Activated gamma-delta T cell treated with anti-CD3 and anti-CD28 coated beads, Interleukin-2, amount 50 U/mL, for 16 hours (primary cell): Measurements from ENCODE around the gene MTFP1.
"Not testable (repeated sequence)": the region's sequence is repeated elsewhere in the genome, so short reads cannot be mapped to it uniquely, and the experiment has no call there.

Experiments
- DNase-seq: peaks from one replicate; pipeline ENCODE4 v3.0.0-alpha.2; 2020; ENCODE audit warnings: low read depth

The MTFP1 gene

DNA sequence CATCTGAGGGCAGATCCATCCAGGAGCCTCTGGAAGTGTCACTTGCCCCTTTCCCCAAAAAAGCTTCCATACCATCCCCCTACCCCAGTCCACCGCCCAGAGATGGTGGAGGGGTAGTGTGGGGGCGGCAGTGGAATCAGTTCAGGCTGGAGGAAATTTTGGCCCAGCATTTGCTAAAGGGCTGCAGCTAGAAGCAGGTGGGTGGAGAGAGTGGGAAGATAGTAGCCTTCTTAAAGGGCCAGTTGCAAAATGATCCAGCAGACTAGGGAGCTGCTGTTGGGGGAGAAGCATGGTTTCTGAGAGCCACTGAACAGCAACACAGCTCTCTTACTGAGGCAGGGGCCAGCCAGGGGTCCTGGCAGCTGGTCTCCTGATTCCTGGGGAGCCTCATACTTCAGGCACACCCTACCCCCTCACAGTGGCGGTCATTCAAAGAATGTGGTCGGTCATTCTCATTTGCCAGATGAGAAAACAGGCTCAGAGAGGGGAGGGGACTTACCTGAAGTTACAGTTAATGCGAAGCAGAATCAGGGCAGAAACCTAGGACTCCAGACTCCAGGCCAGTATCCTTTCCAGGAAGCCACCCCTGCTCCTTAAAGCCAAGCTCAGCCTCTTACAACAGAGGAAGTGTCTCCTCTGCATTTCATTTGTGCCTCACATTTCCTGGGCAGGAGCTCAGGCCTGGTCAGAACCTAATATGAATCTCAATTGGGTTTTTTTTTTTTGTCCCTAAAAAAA, 23.4 kb upstream of the MTFP1 start:
- no peak for DNase-seq

DNA sequence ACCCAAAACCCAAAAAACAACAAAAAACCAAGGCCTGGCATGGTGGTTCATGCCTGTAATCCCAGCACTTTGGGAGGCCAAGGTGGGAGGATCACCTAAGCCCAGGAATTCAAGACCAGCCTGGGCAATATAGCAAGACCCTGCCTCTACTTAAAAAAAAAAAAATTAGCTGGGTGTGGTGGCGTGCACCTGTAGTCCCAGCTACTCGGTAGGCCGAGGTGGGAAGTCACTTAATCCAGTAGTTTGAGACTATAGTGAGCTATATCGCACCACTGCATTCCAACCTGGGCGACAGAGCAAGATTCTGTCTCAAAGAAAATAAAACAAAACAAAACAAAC, 22.8 kb upstream of the MTFP1 start:
- not testable (repeated sequence) for DNase-seq

DNA sequence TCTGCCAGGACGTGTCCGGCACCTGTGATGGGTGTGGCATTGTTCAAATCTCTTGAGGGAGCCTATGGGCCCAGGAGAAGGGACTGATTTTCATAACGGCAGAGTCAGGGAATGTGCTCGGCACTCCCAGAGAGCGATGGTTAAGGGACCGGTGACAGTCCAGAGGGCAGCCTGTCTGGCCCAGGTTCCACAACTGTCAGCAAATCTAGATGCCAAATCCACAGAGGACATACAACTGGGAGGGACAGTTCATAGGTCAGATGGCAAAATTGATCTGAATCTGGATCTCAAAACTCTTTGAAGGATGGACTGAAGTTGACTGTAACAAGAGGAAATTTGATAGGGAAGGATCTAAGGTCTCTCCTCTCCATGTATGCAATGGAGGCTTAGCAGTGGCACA, 21.3 kb upstream of the MTFP1 start:
- DNase-seq: no peak

DNA sequence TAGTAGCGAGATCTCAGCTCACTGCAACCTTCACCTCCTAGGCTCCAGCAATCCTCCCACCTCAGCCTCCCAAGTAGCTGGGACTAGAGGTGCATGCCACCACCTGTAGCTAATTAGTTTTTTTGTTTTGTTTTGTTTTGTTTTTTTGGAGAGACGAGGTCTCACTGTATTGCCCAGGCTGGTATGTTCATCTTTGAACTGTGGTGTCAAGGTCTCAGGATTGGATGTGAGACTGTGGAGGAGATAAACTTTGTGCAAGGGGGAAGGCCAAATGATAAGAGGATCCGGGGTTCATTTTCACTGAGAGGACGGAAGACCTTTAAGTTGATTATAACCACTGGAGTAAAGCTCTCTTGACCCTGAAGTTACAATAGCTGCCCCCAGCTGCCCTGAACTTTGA, 19.8 kb upstream of the MTFP1 start:
- no peak for DNase-seq

DNA sequence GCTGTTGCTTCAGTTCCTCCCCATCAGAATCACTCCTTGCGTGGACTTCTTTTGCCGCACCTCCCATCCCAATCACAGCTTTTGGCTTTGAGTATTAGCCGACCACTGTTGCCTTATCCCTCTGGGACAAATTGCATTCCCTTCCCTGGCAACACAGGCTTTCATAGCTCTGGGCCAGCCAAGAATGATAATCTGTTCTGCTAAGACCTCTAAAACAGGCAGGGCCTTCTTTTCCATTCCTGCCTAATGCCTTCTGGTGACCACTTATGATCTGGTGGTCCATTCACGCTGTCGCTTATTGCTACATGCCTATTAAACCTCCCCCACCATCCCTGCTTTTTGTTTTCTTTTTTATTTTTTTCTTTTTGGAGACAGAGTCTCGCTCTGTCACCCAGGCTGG, 19.2 kb upstream of the MTFP1 start:
- no peak for DNase-seq

DNA sequence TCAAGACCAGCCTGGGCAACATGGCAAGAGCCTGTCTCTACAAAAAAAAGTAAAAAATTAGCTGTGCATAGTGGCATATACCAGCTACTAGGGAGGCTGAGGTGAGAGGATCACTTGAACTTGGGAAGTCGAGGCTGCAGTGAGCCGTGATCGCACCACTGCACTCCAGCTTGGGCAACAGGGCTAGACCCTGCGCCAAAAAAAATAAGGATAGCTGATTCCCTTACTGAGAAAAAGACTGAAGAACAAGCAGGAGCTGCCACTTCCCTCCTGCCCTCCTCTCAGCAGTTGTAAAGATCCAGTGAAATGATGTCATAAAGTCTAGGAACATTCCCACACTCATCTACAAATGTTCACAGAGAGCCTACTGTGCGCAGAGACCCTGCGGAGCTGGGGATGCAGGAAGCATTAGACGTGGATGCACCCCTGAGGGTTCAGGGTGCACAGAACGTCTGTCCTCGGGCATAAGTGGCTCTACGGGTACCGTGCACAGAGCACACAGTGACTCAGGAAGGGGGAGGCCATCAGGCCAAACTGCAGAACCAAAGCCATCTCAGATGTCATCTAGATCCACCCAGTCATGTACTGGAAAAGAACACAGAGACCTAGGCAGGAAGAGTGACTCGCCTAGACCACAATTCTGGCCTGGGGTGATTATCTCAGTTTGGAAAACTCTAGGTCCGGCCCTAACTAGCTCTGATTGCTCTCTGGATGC, 17.0 kb upstream of the MTFP1 start:
- no peak for DNase-seq

DNA sequence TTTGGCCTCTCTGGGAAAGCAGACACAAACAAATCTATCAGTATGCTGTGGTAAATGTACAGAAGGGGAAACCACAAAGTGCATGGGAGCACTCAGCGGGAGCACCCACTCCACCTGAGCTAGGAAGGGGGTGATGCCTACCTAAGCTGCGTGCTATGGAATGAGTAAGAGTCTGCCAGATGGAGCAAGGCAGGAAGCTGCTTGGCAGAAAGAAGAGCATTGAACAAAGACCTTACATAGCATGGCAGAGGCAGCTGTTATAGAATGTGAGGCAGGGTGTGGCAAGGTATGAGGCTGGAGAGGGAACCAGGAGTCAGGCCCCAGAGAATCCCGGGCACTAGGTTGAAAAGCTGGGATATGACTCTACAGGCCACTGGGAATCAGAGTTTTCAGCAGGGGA, 13.8 kb upstream of the MTFP1 start:
- DNase-seq: no peak

DNA sequence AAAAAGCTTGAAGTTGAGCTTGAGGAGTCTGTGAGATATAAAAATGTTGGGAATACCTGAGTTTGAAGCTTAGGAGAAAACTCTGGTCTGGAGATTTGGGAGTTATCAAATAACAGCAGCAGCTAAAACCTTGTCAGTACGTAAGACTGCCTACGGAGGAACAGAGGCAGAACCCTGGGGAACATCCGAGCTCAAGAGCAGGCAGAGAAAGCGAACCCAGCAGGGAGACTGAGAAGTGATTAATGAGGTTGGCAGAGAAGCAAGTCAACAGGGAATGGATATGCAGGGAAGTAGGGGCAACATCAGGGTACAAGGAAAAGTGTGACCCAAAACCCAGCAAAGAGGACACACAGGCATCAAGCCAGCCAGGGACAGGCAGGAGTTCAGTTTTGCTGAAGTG, 12.6 kb upstream of the MTFP1 start:
- DNase-seq: no peak

DNA sequence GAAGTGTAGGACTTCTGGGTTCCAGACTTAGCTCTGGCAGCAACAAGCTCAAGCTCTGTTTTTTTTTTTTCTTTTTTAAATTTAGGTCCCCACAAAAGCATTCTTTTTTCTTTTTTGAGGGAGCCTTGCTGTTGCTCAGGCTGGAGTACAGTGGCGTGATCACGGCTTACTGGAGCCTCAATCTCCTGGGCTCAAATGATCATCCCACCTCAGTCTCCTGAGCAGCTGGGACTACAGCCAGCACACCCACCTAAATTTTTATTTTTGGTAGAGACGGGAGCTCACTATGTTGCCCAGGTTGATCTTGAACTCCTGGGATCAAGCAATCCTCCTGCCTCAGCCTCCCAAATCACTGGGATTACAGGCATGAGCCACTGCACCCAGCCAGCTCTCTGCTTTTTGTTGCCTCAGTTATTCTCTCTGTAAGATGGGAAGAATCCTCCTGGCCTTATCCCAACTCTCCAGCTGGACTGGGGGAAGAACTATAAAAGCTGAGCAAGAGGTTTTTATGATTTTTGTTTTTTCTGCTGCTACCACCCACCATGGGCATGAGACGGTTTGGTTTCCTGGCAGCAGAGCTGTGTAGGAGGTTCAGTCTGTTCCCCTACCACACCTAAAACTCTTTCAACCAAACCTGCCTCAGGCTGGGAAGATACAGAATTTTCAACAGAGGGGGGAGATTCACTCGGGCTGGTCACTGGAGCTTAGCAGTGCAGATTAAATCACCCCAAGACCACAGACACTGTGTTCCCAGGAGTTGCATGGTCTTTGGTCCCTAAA, 11.6 kb upstream of the MTFP1 start:
- no peak for DNase-seq

DNA sequence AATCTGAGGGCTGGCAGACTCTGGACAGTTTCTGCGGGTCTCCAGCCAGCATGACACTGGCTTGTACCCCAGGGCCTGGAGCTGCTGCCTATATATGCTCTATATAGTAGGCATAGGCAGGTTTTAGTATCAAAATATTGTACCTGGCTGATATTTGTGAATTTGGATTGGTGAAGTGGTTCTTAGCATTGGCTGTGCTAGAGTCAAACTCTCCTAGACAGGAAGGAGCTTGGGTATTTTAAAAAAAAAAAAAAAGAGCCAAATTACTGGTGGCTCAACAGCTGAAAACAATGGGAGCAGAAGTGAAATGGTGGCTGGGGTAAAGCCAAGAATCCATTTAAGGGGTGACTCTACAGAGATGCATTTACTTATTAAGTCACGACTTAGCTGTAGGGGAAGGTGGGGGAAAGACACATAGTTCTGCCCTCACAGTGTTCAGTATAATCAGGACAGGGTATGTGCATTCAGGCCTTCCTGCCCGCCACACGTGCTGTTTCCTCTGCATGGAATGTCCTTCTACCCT, 11.0 kb upstream of the MTFP1 start:
- no peak for DNase-seq

DNA sequence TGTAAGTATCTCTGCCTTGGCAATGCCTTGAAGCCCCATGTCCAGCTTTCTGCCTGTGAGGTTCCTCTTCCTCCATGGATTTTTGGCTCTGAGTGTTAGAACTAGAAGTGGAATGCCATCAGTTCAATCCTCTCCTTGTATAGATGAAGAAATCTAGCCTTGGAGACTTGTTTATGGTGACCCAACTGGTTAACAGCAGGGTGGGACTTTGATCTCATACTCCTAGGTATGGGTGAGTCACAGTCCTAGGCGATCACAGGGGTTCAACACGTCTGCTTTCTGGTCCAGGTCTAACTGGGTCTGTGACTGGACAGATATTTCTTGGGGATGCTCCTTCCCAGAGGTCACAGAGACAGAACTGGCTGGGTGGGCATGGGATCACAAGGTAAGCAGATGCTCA, 9.2 kb upstream of the MTFP1 start:
- DNase-seq: no peak

DNA sequence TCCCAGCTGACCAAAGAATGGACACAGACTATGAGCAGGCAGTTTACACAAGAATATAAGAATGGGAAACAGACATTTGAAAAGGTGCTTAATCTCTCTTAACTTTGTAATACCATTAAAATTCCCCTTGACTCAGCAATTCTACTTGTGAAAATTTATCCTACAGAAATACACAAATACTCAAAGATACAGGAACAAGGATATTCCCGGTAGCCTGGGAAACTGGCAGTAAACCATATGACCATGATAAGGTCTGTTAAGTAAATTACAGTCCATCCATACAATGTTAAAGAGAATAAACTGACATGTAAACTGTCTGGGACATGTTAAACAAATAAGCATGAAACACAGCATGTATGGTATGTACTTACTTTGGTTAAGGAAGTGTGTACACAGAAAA, 8.7 kb upstream of the MTFP1 start:
- no peak for DNase-seq

DNA sequence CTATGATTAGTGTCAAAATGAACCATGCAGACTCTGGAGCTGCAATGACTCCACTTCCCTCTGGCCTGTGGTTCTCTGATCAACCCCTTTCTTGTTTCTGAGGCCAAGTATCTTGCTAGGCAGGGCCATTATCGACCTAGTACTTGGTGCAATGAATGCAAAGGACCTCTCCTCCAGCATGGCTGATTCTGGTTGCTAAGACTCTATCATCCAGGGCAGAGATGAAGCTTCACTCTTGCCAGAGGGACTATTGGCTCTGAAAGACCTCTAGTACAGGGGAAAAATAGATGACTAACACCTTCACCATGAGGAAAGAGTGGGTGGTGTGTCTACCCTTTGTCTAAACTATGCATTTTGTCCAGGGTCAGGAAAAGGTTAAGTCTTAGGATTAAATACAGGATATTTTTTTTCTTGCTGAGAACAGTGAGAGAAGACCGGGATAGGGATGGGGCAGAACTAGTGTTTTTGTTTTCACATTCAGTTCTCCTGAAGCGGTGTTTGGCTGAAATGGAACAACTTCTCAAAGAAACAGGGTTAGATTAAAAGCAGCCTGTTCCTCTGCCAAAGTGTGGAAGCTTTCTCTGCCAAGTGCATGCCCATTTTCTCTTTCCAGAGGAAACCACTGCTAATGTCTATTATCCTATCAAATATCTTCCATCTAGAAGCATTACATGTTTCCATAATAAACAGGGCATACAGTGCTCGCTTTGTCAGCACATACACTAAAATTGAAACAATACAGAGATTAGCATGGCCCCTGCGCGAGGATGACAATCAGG, 5.0 kb upstream of the MTFP1 start:
- no peak for DNase-seq

DNA sequence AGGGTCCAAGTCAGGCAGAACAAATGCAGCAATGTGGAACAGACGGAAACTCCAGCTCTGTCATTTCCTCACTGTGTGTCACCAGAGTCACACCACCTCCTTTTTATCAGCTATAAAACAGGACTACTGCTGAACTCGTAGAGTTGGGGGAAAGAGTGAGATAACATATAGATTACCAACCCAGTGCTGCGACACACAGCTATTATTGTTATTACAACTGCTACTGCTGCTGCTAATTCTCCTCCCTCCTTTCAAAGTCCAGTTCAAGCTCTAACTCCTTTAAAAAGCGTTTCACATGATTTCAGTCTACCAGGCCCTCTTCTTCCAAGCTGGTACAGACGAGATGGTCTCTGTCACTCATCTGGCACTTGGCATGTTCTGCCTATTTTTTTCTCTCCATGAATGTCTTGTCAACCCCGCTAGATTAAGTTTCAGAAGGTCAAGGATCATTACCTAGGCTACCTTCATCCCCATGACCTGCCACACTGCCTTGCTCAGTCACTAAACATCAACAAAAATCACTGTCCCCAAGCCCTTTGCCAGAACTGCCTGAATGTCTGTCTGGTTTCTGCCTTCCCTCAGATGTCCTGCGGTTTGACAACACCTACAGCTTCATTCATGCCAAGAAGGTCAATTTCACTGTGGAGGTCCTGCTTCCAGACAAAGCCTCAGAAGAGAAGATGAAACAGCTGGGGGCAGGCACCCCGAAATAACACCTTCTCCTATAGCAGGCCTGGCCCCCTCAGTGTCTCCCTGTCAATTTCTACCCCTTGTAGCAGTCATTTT, 3.7 kb upstream of the MTFP1 start:
- no peak for DNase-seq

DNA sequence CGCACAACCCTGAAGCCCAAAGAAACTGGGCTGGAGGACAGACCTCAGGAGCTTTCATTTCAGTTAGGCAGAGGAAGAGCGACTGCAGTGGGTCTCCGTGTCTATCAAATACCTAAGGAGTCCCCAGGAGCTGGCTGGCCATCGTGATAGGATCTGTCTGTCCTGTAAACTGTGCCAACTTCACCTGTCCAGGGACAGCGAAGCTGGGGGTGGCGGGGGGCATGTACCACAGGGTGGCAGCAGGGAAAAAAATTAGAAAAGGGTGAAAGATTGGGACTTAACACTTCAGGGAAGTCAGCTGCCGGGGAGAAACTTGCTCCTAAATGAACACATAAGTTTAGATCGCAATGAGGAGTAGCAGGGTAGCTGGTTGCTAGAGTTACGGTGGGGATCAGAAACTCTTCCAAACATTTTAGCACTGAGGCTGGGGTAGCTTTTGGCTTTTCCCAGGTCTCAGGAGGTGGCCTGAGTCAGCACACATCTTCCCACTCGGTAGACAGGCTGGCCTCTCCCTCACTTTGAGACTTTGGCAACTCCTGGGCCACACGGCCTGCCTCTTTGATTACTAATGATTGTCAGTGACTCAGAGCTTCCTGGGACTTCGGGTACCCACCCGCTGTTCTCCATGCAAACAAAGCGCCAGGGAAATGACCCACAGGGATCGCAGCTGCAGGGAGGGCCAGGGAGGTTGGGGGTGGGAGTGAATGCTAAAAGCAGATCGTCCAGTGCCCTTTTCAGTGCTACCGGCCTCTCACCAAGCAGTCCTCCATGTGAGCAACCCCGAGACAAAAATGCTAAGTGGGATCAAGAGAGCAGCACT, 2.9 kb upstream of the MTFP1 start:
- no peak for DNase-seq

DNA sequence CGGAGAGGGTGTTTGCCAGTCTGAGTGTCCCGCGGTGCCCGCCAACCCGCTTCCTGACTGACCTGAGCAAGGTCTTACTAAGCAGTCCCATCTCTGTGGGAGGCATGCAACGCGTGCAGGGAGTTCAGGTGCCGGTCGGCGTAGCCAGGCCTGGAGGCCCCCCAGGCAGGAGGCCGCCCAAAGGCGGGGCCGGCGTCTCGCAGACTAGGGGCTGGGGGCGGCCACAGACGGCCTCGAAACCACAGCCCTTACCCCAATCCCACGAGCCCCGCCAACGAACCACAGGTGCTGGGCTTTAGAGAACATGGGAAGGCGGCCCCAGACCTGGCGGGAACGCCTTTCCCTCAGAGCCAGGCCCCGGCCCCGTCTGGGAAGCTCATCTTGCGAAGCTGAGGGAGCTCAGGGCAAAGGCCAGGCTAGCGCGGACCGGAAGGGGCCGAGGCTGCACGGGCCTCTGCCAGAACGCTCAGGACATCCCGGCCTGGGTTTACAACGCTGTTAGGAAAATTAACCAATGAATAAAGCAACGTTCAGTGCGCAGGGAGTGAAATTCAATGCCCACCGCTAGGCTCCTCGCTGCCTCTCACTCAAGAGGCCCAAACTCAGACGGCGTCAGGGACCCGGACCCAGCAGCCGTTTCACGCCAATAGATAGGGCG, 2.1 kb upstream of the MTFP1 start:
- DNase-seq: peak; percentile 31

DNA sequence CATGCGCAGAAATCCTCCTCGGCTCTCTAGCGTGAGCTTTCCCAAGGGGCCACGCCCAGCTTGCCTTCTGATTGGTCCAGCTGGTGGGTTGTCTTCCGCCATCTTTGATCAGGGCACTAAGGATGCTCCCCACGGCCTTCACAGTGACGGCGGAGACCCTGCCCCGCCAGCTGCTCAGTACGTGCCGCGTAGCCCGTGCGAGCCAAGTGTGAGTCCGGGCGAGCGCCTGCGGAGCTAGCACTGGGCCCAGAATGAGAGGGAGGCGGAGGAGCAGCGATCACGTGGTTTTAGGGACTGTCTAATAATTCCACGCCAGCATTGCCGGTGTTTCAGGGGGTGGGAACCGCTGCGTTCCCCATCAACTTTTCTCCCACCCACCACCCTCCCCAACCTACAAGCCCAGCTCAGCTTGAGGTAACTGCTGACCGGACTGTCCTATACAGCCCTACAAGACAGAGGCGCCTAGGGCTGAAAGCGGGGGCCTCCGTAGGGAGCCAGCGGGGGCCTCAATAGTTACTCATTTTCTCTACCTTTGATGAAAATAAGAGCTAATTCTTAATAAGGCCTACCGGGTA, 1.5 kb upstream of the MTFP1 start:
- DNase-seq: peak; percentile 94

DNA sequence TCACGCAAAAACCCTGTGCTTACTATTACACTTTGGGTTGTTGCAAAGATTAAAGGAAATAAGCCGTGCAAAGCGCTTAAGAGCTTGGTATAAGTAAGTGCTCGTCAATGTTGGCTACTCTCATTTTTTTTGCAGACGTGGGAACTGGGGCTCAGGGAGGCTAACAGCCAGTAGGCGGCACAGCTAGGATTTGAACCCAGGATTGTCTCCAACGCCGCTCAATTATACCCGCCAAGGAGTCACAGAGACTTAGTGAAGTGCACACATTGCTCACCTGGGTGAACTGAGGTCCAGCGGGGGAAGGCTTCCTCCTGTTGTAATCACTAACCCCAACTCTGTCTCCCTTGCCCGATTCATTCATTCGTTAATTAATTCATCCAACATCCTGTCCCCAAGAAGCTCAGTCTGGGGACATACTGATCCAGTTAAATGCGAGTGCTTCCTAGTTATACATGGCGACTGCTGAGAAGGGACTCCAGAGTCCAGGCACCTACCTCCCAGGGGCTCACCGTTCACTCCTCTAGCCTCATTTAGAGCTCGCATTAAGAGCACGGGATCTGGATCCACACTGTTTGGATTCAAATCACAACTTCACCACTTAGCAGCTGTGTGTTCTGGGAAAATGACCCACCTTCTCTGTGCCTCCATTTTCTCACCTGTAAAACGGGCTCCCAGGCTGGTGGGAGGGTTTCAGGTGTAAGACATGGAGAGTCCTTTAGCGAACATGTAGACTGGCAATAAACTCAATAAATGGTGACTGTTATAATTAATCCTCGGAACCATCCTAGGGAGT, 838 bp upstream of the MTFP1 start:
- DNase-seq: no peak

DNA sequence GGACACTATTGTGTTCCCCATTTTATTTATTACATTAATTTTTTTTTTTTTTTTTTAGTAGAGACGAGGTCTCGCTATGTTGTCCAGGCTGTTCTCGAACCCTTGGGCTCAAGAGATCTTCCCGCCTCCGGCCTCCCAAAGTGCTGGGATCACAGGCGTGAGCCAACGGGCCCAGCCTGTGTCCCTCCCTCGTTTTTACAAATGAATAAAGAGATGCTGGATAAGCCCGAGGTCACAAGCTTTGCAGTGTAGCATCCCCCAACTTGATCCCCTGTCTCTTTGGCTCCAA, 297 bp upstream of the MTFP1 start:
- no peak for DNase-seq
